ENCODE results near the gene IGFN1.

- TF ChIP-seq HMGXB4 (CRISPR knock-in tag; IDR thresholded peaks at IDR 0.05) (no peak), JUND (IDR thresholded peaks at IDR 0.05; ENCODE audit: borderline replicate concordance, low read depth, low read length) (no peak), JUND (tag; IDR thresholded peaks at IDR 0.05; ENCODE audit: borderline replicate concordance, low read depth, low read length) (no peak), POLR2A (conservative IDR thresholded peaks at IDR 0.05) (no peak), ELF1 (tag; IDR thresholded peaks at IDR 0.05) (no peak), ZNF644 (tag; IDR thresholded peaks at IDR 0.05; ENCODE audit: low read depth) (no peak), CTCF (IDR thresholded peaks at IDR 0.05 in 2 of 3, conservative IDR thresholded peaks at IDR 0.05 in 1 of 3; ENCODE audit: insufficient read depth in 2 of 3, low read depth in 1 of 3, low read length in 3 of 3) (no peak), MEF2A (IDR thresholded peaks at IDR 0.05; ENCODE audit: control insufficient read depth, low read depth, low read length) (no peak), ZNF512 (tag; IDR thresholded peaks at IDR 0.05) (no peak), SP1 (CRISPR knock-in tag; IDR thresholded peaks at IDR 0.05) (no peak)
Observed at GRCh38 chr1:201155354-201155753, 35.3 kb upstream of the IGFN1 start.

Measured in K562 (cell line).